T1000 (cell line): ENCODE measurements around the gene SEPSECS.
"Not testable (repeated sequence)": the region's sequence is repeated elsewhere in the genome, so short reads cannot be mapped to it uniquely, and the experiment has no call there.

Source experiments
- DNase-seq: peaks from one replicate; lab custom pipeline; 2025; ENCODE audit warnings: mixed read lengths; lab: John Stamatoyannopoulos, UW

Gene SEPSECS

DNA sequence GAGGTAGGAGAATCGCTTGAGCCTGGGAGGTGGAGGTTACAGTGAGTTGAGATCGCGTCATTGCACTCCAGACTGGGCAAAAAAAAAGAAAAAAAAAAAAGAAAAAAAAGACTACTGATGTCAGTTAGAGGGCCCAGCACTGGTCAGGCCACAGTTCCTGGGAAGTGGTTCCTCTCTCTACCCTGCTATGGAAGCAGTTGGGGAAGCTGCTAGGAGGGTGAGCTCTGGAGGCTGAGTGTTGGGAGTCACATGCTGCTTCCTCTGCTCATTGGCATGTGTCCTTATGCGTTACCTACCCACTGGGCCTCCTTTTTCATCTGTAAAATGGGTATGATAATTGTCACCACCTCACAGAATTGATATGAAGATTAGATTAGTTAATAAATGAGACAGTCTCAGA lies 50.7 kb downstream of the SEPSECS start:
- DNase-seq: no peak

DNA sequence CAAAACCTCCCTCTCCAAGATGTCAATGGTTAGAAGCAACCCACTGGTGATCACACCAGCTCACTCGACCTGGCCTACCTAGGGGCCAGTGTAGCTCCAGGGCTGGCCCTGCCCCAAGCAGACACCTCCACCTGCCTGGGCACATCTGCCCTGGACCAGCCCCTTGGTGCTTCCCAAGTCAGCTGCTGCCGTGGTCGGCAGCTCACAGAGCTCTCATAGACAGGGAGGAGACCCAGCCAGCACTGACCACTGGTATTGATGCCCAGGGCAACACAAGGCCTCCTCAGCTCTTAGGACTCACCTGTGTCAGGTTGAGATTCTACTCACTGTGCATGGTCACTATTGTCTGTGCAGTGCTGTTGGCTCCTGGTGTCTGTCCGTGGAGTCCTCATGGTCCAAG lies 51.7 kb downstream of the SEPSECS start:
- no peak for DNase-seq

DNA sequence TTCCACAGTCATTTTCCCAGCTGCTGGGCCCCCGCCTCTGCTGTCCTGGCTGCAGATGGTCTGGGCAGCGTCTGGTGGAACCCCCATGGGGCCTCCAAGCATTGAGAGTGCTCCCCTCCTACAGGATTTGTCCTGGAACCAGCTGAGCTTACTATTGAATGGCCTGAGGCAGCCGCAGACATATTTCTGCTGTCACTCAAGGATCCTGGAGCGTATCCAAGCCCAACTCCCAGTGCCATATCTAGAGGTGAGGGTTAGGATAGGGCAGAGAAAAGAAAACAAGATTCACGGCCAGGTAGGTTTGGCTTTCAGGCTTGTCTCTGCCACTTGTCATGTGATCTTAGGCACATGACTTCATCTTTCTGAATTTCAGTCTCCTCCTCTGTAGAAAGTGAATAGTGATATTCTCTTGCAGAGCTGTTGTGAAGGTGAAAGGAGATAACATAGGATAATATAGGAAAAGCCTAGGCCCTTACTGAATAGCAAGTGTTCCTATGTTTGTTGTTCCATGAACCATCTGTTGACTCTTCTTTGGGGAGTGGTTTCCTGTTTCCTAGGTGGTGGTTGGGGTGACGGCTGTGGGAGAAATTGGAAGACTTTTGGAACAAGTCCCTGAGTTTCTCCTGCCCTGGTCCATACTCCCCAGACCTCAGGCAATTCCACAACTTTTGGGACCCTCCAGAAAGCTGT lies 52.3 kb downstream of the SEPSECS start:
- no peak for DNase-seq

DNA sequence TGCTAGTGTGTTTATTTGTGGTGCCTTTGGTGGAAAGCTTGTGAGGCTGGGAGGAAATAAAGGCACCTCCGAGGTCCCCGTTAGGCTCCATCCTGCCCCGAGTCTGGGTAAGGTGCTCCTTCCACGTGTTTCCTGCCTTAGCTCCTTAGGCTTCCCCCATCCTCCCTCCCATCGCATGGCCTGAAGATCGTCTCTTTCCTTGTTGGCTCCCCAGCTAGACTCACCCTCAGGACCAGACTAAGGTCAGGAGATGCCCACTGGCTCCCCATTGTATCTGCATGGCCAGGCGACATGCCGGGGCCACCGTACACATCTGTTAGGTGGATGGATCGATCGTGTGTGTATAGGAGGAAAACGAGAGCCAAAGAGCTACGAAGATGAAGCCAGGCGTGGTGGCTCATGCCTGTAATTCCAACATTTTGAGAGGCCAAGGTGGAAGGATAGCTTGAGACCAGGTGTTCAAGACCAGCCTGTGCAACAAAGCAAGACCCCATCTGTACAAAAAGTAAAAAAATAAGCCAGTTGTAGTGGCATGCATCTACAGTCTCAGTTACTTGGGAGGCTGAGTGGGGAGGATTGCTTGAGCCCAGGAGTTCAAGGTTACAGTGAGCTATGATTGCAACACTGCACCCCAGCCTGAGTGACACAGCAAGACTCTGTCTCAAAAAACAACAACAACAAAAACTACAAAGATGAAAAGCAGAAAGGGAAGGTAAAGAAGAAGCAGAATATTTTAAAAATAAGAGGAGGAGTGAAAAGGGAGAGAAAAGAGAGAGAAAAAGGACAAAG lies 53.7 kb downstream of the SEPSECS start:
- DNase-seq: no peak

DNA sequence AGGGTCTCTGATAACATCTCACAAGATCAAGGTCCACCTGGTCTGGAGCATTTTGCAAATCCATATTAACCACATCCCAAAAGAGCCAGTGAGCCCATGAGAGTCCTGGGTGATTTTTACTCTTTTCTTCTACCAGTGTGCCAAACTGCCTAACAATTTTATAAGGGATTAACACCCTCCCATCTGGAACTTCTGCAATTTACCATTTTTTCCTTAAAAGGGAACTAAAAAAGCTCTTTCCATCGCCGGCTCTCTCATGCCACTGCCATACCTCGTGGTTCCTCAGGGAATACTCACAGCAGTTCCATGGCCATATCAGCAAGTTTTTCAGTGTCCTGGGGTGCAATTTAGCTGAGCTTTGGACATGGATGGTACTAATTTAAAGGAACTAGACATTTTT lies 55.7 kb downstream of the SEPSECS start:
- no peak for DNase-seq

DNA sequence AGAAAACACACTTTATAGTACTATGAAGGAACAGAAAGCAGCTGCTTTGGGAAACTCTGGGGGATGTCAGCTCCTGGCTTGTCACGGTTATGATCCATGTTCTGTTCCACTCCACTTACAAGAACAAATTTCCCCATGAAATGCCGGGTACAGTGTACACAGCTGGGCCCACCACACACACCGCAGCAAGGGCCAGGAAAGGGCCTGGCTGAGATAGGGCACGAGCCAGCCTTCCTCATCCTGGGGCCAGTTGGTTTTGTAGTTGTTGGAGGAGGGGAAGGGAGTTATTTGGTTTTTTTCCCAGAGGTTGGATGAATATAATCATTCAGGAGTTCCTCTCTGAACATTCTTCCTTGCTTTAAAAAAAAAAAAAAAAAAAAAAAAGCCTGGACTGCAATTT lies 56.8 kb downstream of the SEPSECS start:
- no peak for DNase-seq

DNA sequence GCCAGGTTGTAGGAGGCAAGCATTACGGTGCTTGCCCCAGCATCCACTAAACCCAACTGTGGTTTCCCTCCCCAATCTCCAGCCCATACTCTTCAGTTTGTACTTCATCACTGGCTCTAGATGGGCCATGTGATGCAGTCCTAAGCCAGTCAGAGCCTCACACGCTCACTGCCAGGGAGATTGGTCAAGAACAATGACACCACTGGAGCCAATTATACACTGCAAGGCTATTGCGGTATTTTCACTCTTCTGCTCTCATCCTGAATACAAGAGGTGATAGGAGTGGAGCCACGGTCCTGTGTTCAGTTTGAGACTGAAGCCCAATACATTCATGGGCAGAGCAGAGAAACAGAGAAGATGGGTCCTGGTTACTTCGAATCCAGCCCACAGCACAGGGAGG lies 58.4 kb downstream of the SEPSECS start:
- no peak for DNase-seq

DNA sequence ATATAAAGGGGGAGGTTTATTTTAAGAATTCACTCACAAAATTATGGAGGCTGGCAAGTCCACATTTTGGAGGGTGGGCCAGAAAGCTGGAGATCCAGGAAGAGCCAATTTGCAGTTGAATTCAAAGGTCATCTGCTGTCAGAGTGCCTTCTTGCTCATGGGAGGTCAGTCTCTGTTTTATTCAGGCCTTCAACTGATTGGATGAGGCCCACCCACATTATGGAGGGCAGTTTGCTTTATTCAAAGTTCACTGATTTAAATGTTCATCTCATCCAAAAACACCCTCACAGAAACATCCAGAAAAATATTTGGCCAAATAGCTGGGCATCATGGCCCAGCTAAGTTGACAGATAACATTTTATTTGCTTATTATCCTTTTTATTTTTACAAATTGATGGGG lies 59.5 kb downstream of the SEPSECS start:
- DNase-seq: no peak

DNA sequence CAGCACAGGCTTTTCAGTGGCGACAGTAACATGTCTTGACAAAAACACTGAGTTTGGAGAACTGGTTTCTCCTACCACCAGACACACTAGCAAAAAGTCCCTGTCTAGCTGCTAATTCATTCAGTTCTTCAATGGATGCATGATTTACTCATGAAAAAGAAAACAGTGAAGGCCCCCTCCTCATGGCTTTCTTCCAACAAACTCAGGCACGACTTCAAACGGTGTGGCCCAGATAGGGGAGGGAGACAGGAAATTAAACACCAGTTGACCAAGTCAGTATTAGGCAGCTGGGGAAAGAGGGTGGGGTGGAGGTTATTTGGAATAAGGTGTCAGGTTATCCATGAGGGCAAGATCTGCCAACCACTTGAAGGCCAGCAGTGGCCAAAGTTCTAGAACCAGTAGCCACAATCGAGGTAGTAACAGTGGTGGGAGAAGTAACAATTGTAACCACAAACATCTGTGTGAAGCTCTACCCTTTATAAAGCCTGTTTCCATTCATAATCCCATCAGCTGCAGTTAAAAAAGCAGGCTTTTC lies 60.2 kb downstream of the SEPSECS start:
- DNase-seq: no peak

DNA sequence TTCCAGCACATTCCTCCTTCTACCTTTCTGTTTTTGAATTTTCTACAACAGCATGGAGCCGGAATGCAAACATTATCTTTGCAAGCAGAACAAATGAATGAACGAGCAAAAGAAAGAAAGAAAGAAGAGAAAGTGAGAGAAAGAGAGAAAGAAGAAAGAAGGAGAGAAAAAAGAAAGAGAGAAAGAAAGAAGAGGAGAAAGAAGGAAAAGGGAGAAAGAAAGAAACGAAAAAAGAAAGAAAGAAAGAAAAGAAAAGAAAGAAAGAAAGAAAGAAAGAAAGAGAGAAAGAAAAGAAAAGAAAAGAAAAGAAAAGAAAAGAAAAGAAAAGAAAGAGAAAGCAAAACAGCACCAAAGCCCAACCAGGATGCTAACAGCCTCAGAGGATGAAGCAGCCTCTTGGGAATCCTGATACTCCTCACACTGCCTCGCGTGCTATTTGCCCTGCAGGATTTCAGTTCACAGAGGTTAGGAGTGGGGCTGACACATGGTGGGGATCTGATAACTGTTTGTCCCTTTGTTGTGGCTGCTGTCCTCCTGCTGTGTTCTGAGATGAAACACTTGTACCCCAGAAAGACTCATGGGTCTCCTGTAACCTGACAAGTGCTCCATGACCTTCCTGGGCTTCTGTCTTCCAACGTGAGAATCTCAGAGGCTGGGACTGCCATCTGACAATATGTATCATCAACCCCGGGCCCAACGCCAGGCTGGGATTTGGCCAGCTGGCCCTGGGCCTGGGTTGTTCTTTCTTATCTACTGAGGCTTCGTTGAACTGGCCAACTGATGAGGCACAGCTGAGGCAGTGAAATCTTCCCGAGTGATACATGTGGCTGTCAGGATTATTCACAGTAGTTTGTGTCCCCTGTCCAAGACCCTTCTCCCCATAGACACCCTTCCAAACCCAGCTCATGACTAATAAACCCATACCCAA lies 61.0 kb downstream of the SEPSECS start:
- DNase-seq: peak; percentile 61

DNA sequence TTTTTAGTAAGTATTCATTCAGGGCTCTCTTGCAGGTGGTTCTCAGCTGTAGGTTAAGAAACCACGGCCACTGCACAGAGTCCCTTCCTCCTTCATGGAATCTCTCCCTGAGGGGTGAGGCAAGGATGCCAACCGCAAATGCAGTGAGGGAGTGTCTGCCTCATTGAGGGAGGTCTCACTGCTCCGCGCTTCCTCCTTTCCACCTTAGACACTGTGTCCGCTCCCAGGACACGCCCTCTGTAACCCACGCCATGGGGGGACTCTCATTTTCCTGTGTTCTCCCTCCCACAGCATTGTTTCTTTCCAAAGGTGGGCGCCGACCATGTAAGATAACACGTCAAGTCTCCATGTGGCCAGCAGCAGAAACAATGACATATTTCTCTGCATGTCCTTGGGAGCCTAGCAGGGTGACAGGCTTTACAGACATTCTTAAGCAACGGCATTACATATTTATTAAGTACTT lies 63.2 kb downstream of the SEPSECS start:
- no peak for DNase-seq

DNA sequence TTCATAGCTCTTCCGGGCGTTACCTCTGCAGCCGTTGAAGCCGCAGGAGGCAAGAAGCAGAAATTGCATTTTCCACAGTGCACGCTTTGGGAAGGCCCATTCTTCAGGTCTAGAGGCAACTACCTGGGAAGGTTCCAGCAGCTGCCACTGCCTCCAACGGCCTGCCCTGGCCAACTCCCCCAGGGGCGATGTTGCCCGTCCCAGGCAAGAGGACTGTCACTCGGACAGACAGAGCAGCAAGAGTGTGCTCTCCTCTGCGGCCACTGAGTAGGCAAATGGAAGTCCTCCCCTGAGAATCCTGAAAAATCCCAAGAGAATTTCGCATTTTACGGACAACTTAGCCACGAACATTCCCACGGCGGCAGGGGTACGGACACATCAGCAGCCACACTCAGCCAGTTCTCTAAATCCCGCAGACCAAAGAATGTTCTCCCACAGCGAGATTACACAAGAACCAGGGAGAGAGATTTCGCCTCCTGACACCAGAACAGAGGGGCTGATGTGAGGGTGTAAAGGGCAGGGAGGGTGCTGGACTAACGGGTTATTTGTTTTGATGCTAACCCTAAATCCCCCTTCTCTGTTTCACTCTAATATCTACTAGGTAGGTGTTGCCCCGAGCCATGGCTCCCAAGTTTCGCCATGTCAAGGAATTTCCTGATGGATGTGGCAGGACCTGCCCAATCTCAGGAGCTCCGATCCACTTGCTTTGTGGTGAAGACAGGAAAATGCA lies 63.8 kb downstream of the SEPSECS start:
- no peak for DNase-seq

DNA sequence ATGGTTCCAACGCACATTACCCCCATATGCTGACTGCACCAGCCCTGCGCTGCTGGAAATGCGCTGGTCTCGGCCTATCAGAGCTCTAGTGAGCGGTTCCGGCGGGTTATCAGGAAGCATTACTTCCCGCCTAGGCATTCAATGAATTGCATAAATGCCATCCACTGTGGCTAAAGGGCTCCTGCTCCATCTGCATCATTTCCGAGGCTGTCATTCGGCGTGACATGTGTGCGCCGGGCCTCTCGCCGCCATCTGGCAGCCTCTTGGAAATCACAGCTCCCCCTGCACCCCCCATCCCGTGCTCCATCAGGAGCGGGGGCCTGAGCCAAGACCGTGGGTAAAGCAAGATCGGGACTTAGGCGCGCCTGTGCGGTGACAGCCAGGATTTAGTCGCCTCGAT lies 64.4 kb downstream of the SEPSECS start:
- DNase-seq: no peak

DNA sequence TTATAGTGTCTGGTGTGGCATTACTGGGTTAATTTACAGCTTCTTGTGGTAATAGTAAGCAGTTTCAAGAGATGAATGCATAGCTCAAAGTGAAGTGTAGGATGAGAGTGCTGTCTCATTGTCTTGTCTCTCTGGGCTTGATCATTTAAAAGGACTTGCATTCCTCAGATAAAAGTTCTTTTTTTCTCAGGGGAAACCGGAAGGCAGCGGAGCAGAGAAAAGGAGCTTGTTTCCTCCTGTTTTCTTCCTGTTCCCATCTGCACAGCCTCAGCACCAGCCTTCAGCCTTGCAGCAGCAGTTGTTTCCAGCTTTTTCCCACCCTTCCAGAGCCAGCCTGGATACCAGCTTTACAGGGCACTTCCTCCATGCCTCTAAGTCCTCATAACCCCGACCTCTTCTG lies 68.1 kb downstream of the SEPSECS start:
- DNase-seq: no peak

DNA sequence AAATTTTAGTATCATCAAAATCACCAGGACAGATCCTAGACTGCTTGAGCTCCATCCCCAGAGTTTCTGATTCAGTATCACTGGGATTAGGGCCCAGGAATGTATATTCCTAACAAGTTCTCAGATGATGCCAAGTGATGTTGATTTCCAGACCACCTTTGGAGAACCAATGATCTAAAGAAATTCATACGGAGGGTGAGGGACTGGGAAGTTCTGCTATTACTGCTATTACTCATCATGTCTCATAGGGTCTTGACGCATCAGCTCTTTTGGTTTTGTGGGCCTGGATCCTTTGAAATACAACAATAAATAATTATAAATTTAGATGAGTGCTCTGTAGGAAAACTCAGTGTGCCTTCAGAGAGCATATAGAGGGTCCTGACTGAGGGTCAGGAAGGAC lies 69.7 kb downstream of the SEPSECS start:
- no peak for DNase-seq

DNA sequence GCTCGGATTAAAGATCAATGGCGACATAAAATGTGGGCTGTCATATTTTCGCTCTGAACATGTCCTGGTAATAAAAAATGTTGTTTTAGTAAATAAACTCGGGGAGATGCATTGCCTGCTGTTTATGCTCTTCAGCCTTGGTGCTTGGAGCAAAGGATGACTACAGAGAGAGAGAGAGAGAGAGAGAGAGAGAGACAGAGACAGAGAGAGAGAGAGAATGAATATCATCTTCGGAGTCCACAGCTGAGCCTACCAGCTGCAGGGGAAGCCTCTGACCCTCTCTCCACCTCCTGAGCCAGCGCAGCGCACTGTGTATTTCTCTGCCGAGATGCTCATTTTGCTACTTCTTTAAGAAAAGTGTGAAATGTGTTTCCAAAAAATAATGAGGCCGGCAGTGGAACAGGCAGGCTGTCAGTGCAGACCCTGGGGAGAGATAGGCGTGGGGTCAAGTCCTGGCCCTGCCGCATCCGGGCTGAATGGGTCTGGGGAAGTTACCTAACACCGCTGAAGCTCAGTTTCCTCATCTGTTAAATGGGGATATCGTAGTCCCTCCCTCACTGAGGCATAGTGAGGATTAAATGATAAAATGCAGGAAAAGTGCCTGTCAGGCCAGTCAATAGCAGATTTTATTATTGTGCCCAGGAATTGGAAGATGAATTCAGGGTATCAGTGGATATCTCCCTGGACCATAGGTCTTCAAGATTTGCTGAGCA lies 71.0 kb downstream of the SEPSECS start:
- no peak for DNase-seq

DNA sequence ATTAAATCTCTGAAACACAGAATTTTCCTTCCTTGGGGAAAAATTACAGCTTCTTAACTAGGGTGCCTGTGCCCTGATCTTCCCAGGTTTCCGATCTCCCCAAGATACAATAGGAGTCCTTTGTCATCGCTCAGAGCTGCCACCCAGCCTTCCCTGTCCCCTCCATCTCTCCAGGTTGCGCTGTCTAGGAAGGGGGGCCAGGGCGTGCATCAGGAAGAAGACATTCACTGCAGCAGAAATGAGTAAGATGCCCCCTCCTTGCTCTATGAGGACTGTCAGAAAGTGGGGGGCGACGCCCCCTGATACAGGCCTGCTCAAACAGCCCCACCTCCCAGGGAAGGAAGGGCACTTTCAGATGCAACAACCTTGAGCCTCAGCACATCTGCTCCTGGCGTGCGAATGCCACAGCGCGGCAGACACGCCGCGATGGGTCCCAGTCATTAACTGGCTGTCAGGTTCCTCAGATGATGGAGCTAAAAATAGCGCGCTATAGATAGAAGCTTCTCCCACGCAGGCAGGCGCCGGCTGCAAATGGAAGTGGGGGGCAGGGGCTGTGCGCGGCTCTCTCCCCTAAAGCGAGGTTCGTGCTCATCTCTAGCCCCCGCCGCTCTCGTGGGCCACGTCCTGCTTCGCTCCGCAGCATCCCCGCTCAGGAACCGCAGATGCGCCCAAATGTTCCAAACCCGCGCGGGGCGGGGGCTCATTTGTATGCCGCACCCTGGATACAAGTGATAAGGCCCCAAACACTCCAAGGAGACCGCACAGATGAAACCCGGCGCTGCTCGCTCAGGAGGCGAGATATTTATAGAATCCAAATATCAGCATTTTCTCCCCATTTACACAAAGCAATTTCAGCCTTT lies 71.9 kb downstream of the SEPSECS start:
- DNase-seq: no peak

DNA sequence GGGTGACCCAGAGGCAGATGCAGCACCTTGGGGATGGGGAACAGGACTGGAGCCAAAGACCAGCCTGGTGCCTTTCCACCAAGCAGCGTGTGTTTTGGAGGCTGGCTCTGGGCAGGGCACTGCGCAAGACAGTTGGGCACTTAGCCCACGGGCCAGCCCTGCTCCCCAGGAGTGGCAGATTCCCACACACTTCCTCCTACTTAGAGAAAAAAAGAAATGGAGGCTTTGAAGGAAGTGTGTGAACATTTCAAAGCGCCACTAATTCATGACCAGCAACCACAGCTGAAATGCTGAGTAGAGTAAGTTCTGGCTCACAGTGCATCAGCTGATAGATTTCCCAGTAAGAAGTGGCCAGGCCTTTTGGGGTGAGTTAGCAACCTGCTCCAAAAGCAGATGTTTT lies 74.6 kb downstream of the SEPSECS start:
- no peak for DNase-seq

DNA sequence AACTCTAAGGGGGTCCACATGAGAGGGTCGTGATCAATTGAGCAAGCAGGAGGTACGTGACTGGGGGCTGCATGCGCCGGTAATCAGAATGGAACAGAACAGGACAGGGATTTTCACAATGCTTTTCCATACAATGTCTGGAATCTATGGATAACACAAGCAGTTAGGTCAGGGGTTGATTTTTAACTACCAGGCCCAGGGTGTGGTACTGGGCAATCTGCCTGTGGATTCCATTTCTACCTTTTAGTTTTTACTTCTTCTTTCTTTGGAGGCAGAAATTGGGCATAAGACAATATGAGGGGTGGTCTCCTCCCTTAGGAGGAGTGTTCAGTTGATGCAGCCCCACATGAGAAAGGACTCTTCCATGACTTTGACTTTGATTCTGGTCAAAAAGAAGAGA lies 76.8 kb downstream of the SEPSECS start:
- DNase-seq: not testable (repeated sequence)
